GM18519 (cell line): ENCODE results near the gene TFCP2.
A peak's percentile ranks its signal among the peaks of the same experiment; 100 is the strongest.
"Not testable (repeated sequence)": the region's sequence is repeated elsewhere in the genome, so short reads cannot be mapped to it uniquely, and the experiment has no call there.

Source experiments
- ATAC-seq: cut with Tn5 transposase; IDR thresholded peaks from one replicate; pipeline ENCODE4 v1.9.1; 2021; ENCODE audit warnings: mild to moderate bottlenecking, moderate library complexity; ENCODE audit not compliant: unreplicated experiment, low FRiP score

Gene TFCP2

GRCh38 chr12:51085757-51086156 is 87.2 kb downstream of the TFCP2 start:
- ATAC-seq: no peak

- ATAC-seq: peak; percentile 88
Measured at GRCh38 chr12:51083126-51083833, 89.7 kb downstream of the TFCP2 start, which contains the start of gene CSRNP2. CSRNP2 (minus strand) TSS chr12:51083596; CDS start chr12:51076561, 7,035 bp downstream.

- ATAC-seq: no peak
Measured at GRCh38 chr12:51082561-51083125, 90.3 kb downstream of the TFCP2 start.

GRCh38 chr12:51081421-51081820 is 91.5 kb downstream of the TFCP2 start:
- no peak for ATAC-seq

GRCh38 chr12:51080136-51080535 is 92.8 kb downstream of the TFCP2 start:
- no peak for ATAC-seq

- ATAC-seq: not testable (repeated sequence)
Measured at GRCh38 chr12:51078866-51079265, 94.1 kb downstream of the TFCP2 start.

- ATAC-seq: not testable (repeated sequence)
Measured at GRCh38 chr12:51078346-51078745, 94.6 kb downstream of the TFCP2 start.

- ATAC-seq: no peak
Measured at GRCh38 chr12:51077930-51078329, 95.0 kb downstream of the TFCP2 start.

GRCh38 chr12:51076236-51076930 is 96.6 kb downstream of the TFCP2 start:
- no peak for ATAC-seq

GRCh38 chr12:51075390-51075789 is 97.5 kb downstream of the TFCP2 start:
- no peak for ATAC-seq

- no peak for ATAC-seq
Measured at GRCh38 chr12:51071663-51072062, 101.3 kb downstream of the TFCP2 start.

- ATAC-seq: no peak
Measured at GRCh38 chr12:51070004-51070403, 102.9 kb downstream of the TFCP2 start.

GRCh38 chr12:51067771-51068170 is 105.2 kb downstream of the TFCP2 start:
- ATAC-seq: no peak

- no peak for ATAC-seq
Measured at GRCh38 chr12:51067229-51067628, 105.7 kb downstream of the TFCP2 start.

- no peak for ATAC-seq
Measured at GRCh38 chr12:51065530-51065929, 107.4 kb downstream of the TFCP2 start.

- ATAC-seq: no peak
Measured at GRCh38 chr12:51062631-51063397, 110.1 kb downstream of the TFCP2 start.

- no peak for ATAC-seq
Measured at GRCh38 chr12:51059086-51059485, 113.8 kb downstream of the TFCP2 start.

- no peak for ATAC-seq
Measured at GRCh38 chr12:51056242-51056641, 116.7 kb downstream of the TFCP2 start.

- no peak for ATAC-seq
Measured at GRCh38 chr12:51055060-51055459, 117.9 kb downstream of the TFCP2 start.

GRCh38 chr12:51051787-51052186 is 121.1 kb downstream of the TFCP2 start:
- ATAC-seq: no peak

GRCh38 chr12:51049525-51049924 is 123.4 kb downstream of the TFCP2 start:
- no peak for ATAC-seq
